Neutrophil (primary cell): ENCODE measurements around the gene VWCE.
"Not testable (repeated sequence)": the region's sequence is repeated elsewhere in the genome, so short reads cannot be mapped to it uniquely, and the experiment has no call there.

ENCODE experiments used
- H3K27ac ChIP-seq: fragments of 200-600 bp; sonication (generic); 2 replicates; pipeline ENCODE4 v1.5.1; 2016; ENCODE audit warnings: mild to moderate bottlenecking, moderate library complexity
- H3K27me3 ChIP-seq: fragments of 200-600 bp; sonication (generic); 2 replicates; pipeline ENCODE4 v1.6.0; 2016; ENCODE audit warnings: mild to moderate bottlenecking
- H3K36me3 ChIP-seq: fragments of 200-600 bp; sonication (generic); 2 replicates; pipeline ENCODE4 v1.5.1; 2017
- H3K4me1 ChIP-seq, 2 experiments: fragments of 200-600 bp in 1 of 2; sonication (generic) in 1 of 2; 1 replicate in 1 of 2; 2 replicates in 1 of 2; pipeline versions ENCODE4 v1.5.1 to v1.6.1; 2013 to 2016; ENCODE audit warnings: low read depth in 1 of 2, low read length in 1 of 2, mild to moderate bottlenecking in 1 of 2, moderate library complexity in 1 of 2; ENCODE audit not compliant: control insufficient read depth in 1 of 2, insufficient read depth in 1 of 2
- H3K4me3 ChIP-seq, 2 experiments: fragments of 200-600 bp in 1 of 2; sonication (generic) in 1 of 2; 1 replicate in 1 of 2; 2 replicates in 1 of 2; pipeline ENCODE4 v1.5.1; 2013 to 2016; ENCODE audit warnings: low read depth in 1 of 2, low read length in 1 of 2, mild to moderate bottlenecking in 1 of 2, moderate library complexity in 1 of 2
- H3K9me3 ChIP-seq: fragments of 200-600 bp; sonication (generic); 2 replicates; pipeline ENCODE4 v1.5.1; 2016

Gene VWCE

DNA sequence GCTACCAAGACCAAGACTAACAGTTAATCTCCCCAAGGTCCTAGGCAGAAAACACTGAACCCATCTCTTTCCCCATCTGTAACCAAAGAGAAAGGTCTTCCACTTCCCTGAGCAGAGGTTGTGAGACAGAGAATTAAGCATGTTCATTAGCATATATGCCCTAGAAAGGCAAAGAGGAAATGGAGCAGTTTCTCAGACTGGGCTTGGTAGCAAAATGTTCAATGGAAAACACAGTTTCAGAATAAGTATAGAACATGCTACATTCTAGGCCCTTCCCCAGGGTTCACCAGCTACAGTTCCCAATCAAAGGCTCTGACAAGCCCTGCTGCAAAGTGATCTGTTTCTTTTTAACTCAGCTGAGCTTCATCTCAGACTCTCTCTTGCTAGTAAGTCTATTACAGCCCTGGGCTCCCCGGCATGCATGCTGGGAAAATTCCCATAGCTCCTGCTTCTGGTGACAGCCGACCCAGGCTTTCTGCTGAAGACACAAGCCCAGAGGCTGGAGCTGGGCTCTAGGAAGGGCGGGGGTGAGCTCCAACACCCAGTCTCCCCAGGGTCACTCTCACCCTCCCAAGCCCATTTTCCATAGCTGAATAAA is 62.5 kb downstream of the VWCE start:
- H3K27me3 ChIP-seq, H3K9me3 ChIP-seq, H3K36me3 ChIP-seq, H3K4me3 ChIP-seq, H3K27ac ChIP-seq, H3K4me1 ChIP-seq: not testable (repeated sequence)

DNA sequence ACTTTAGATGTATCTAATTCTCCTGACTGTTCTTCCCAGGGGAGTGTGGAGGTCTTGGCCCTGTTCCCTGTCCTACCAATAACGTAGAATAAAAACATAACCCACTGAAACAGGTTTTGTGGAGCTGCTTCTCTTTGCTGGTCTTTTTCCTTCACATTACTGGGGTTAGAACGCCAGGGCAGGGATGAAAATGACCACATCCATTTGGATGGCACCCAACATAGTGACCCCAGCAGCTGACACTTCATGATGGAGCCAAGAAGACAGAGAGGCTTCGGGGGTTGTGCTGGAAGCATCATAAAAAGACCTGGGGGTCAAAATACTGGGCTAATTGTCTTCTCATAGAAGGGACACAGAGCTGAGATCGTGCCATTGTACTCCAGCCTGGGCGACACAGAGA is 63.5 kb downstream of the VWCE start:
- H3K36me3 ChIP-seq, H3K9me3 ChIP-seq, H3K27ac ChIP-seq, H3K4me3 ChIP-seq, H3K4me1 ChIP-seq, H3K27me3 ChIP-seq: not testable (repeated sequence)

DNA sequence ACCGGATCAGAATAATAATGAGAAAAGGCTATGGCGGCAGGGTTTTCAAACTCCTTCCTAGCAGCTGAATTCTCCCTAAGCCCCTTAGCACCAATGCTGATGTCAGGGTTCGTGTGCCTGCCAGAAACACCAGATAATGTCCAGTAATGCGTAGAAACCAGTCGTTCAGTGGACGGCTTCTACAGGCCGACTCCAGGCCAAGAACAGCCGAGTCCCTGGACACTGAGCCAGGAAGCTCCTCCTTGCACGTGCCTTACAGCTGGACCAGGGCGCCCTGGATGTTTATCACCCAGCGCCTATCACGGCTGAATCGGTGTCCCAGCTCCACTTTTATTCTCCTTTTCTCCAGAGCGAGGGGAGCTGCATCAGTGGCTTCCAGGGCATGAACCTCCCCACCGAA is 64.1 kb downstream of the VWCE start:
- not testable (repeated sequence) for H3K27me3 ChIP-seq, H3K27ac ChIP-seq, H3K4me3 ChIP-seq, H3K9me3 ChIP-seq, H3K36me3 ChIP-seq, H3K4me1 ChIP-seq

DNA sequence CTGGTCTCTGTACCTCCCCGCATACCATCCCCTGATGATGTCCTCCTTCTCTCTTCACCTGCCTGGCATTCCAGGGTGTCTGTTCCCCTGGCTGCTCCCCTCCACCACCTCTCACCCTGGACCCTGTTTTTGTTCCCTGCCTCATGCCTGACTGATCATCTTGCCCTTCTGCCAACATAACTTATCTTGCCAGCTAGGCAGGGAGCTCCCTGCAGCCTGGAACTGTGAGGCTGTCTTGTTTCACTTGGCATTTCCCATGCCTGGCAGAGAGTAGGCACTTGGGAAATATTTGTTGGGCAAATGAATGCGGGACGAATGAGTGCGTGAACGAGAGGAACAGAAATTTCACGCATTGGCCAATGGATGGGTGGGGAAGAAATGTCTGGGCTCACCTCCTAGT is 65.7 kb downstream of the VWCE start:
- not testable (repeated sequence) for H3K9me3 ChIP-seq, H3K4me1 ChIP-seq, H3K4me3 ChIP-seq, H3K36me3 ChIP-seq, H3K27me3 ChIP-seq, H3K27ac ChIP-seq

DNA sequence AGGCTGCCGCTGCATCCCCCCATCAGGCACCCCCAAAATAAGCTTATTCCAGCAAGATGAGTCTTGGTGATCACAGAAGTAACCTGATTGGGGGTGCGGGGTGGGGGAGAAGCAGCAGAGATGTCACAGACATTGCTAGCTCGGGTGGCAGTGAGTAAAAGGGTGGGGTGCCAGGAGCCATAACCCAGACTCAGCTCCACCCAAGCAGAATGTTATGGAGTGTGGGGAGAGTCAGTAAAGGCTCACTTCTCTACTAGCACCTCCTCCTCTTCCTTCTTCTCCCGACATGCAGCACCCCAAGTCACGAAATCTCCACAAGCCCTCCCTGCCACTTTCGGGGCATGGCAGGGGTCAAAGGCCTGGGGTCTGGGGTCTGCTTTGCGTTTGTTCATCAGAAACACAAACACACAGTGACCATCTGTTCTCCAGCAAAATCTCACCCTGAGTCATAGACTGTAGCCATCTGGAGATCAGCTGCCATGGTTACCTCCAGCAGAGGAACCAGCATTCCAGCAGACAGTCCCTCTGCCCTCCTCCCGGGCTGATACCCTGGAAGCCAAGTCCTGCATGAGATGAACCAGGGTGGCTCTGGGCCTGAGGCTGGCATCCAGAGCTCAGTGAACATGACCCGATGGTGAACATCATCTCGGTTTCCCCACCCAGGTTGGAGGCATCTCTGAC is 68.5 kb downstream of the VWCE start:
- H3K4me1 ChIP-seq, H3K4me3 ChIP-seq, H3K27ac ChIP-seq, H3K36me3 ChIP-seq, H3K27me3 ChIP-seq, H3K9me3 ChIP-seq: not testable (repeated sequence)

DNA sequence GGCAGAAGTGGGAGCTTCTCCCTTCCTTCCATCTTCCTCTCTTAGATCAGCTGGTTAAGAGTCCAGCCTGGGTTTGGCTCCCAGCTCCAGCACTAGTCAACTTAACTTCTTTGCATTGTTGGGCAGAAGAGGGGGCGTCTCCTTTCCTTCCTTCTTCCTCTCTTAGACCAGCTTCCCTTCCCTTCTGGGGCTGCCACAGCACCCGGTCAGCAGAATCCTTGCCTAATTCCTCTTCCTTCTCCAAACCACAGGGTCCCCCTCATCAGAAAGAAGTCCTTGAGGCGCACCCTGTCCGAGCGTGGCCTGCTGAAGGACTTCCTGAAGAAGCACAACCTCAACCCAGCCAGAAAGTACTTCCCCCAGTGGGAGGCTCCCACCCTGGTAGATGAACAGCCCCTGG is 72.4 kb downstream of the VWCE start:
- H3K4me3 ChIP-seq, H3K27ac ChIP-seq, H3K4me1 ChIP-seq, H3K36me3 ChIP-seq, H3K9me3 ChIP-seq, H3K27me3 ChIP-seq: not testable (repeated sequence)

DNA sequence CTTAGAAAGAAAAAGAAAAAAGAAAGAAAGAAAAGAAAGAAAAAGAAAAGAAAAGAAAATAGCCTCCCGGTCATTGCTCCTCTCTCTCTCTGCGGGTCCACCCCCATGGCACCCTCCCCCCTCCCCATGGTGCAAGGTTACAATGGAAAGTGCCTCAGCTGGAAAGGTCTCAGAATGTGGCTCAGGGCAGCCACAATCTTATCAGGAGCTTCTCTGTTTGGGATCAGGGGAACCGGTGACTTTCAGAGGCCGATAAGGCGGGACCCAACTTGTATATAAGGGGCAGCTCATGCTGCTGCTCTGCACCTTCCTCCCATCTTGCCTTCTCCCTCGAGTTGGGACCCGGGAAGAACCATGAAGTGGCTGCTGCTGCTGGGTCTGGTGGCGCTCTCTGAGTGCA is 73.1 kb downstream of the VWCE start, which contains the start of gene PGA4:
TSS of gene PGA4 (plus strand) at position 301 of the 400 bp plus-strand sequence. CDS start at position 355, 54 bp downstream.
- not testable (repeated sequence) for H3K9me3 ChIP-seq, H3K27me3 ChIP-seq, H3K4me1 ChIP-seq, H3K4me3 ChIP-seq, H3K27ac ChIP-seq, H3K36me3 ChIP-seq

DNA sequence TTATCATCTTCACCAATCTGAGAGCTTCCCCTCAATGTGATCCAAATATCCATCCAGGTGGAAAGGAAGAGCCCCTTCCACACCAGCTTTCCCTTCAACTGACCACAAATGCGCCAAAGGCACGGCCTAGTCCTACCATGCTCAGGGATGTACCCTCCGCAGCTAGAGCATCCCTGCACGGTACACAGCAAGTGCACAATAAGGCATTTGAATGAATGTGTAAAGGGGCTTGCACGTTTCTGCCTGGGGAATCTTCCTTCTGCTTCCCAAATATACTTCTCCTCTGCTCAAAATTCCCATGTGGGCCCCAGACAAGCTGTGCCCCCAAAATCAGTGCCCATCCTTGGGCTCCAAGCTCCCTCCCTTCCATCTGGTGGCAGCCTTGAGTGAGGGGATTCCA is 76.1 kb downstream of the VWCE start:
- H3K27ac ChIP-seq, H3K36me3 ChIP-seq, H3K9me3 ChIP-seq, H3K27me3 ChIP-seq, H3K4me3 ChIP-seq, H3K4me1 ChIP-seq: not testable (repeated sequence)

DNA sequence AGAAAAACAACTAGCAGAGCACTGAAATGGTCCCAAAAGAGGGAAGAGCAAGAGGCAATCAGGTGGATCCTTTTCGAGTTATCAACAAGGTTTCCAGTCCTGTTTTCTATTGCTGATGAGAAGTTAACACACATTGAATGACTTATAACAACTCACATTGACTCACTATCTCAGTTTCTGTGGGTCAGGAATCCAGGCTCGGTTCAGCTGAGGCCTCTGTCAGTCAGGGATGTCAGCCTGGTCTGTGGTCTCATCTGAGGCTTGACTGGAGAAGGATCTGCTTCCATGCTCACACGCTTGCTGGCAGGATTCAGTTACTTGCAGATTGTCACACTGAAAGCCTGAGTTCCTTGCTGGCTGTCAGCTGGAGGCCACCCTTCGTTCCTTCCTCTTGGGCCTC is 76.8 kb downstream of the VWCE start:
- not testable (repeated sequence) for H3K4me3 ChIP-seq, H3K27me3 ChIP-seq, H3K9me3 ChIP-seq, H3K27ac ChIP-seq, H3K36me3 ChIP-seq, H3K4me1 ChIP-seq

DNA sequence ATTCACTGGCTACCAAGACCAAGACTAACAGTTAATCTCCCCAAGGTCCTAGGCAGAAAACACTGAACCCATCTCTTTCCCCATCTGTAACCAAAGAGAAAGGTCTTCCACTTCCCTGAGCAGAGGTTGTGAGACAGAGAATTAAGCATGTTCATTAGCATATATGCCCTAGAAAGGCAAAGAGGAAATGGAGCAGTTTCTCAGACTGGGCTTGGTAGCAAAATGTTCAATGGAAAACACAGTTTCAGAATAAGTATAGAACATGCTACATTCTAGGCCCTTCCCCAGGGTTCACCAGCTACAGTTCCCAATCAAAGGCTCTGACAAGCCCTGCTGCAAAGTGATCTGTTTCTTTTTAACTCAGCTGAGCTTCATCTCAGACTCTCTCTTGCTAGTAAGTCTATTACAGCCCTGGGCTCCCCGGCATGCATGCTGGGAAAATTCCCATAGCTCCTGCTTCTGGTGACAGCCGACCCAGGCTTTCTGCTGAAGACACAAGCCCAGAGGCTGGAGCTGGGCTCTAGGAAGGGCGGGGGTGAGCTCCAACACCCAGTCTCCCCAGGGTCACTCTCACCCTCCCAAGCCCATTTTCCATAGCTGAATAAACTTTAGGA is 81.3 kb downstream of the VWCE start:
- not testable (repeated sequence) for H3K4me3 ChIP-seq, H3K27ac ChIP-seq, H3K27me3 ChIP-seq, H3K4me1 ChIP-seq, H3K9me3 ChIP-seq, H3K36me3 ChIP-seq

DNA sequence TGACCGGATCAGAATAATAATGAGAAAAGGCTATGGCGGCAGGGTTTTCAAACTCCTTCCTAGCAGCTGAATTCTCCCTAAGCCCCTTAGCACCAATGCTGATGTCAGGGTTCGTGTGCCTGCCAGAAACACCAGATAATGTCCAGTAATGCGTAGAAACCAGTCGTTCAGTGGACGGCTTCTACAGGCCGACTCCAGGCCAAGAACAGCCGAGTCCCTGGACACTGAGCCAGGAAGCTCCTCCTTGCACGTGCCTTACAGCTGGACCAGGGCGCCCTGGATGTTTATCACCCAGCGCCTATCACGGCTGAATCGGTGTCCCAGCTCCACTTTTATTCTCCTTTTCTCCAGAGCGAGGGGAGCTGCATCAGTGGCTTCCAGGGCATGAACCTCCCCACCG is 82.9 kb downstream of the VWCE start:
- H3K27me3 ChIP-seq, H3K4me3 ChIP-seq, H3K9me3 ChIP-seq, H3K36me3 ChIP-seq, H3K27ac ChIP-seq, H3K4me1 ChIP-seq: not testable (repeated sequence)

DNA sequence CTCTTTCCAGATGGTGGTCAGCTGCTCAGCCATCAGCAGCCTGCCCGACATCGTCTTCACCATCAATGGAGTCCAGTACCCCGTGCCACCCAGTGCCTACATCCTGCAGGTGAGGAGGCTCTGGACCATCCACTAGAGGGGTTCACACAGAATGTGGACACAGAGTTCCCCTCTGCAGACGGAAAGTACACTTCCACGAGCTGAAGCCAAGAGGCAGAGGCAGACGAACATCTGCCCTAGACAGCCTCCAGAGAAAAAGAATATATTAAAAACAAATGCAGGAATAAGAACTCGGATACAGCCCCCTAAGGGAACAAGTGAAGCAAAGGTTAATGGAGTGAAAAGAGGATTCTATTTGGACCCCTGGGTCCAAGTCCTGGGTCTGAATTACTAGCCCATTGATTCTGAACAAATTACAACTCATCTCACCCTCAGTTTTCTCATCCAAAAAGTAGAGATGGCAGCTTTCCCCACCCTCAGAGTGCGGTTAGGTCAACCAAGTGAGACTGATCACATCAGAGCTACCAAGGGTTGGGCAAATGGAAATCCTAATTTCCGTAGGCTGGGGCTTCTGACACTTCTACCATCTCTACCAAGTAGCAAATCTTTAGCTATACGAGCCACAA is 83.7 kb downstream of the VWCE start:
- not testable (repeated sequence) for H3K36me3 ChIP-seq, H3K27me3 ChIP-seq, H3K4me3 ChIP-seq, H3K27ac ChIP-seq, H3K4me1 ChIP-seq, H3K9me3 ChIP-seq

DNA sequence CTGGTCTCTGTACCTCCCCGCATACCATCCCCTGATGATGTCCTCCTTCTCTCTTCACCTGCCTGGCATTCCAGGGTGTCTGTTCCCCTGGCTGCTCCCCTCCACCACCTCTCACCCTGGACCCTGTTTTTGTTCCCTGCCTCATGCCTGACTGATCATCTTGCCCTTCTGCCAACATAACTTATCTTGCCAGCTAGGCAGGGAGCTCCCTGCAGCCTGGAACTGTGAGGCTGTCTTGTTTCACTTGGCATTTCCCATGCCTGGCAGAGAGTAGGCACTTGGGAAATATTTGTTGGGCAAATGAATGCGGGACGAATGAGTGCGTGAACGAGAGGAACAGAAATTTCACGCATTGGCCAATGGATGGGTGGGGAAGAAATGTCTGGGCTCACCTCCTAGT is 84.5 kb downstream of the VWCE start:
- H3K27me3 ChIP-seq, H3K27ac ChIP-seq, H3K36me3 ChIP-seq, H3K4me1 ChIP-seq, H3K9me3 ChIP-seq, H3K4me3 ChIP-seq: not testable (repeated sequence)
